GM19025 (cell line): ENCODE results near the gene ARRB2.
"Not testable (repeated sequence)": the region's sequence is repeated elsewhere in the genome, so short reads cannot be mapped to it uniquely, and the experiment has no call there.

Source experiments
- ATAC-seq: cut with Tn5 transposase; IDR thresholded peaks from one replicate; pipeline ENCODE4 v1.9.1; 2021; ENCODE audit warnings: mild to moderate bottlenecking, low read depth, moderate library complexity; ENCODE audit not compliant: unreplicated experiment

ARRB2 gene

DNA sequence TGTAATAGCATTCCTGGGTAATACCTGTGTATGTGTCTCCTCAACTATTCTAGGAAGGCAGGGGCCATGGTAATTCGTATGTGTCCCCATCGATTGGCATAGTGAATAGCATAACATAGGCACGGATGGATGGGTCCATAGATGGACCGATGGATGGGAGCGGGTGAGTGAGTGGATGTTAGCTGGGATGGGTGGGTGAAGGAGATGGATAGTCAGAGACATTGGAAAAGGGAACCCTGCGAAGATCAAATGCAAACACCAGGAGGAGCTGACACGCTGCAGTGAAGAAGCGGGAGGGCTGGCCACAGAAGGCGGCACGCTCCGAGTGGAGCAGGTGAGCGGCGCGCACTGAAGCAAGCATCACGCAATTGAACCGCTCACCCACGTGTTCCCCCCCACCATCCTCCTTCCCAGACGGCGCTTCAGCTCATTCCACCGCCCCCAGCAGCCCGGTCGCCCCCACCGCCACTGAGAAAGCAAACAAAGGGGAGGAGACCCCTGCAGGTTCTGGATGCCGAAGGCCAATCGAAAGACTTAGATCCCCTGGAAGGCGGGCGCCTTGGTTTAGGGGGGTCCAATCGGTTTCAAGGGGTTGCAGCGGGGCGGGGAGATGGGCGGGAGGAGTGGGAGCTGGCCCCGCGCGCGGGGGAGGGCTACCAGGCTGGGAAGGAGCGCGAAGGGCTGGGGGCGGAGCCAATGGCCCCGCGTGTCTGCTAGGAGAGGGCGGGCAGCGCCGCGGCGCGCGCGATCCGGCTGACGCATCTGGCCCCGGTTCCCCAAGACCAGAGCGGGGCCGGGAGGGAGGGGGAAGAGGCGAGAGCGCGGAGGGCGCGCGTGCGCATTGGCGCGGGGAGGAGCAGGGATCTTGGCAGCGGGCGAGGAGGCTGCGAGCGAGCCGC lies at the start of gene ARRB2:
Gene ARRB2, plus strand, starts transcription at position 839 of the 899 bp plus-strand sequence. CDS start 90 bp downstream, outside the sequence.
- peak; percentile 88 for ATAC-seq

DNA sequence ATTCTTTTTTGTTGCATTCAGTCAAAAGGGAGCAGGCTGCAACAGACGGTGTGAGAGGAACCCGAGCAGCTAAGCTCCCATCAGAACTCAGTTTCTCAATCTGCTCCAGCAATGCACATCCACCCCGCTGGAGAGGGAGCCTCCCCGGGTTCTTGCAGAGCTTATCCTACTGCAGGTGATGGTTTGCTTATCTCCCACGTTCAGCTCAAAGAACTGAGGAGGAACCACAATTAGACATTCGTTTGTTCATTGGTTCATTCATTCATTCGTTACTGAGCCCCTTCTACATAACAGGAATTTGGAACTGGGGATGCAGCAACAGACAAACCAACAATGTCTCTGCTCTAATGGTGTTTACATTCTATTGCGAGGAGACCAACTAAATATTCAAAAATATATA lies 46.7 kb upstream of the ARRB2 start:
- ATAC-seq, result no peak

- ATAC-seq, result no peak
These were observed 46.2 kb upstream of the ARRB2 start for GRCh38 chr17:4664230-4664629.

DNA sequence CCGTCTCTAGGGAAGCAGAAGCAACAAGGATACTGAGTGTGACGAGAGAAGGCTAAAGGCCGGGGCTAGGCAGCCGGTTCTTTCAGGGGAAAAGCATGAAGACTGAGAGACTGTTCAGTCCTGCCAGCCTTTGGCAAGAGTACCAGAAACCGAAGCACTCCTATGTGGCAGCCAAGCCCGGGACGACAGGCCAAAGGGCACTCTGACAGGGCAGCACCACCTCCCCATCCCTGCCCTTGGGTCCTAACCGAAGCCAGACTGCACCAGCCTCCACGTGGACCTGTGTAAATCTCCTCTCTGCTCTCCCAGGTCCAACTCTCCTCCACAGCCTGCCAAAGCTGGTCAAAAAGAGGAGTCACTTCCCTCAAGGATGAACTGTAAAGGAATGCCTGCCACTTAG lies 45.4 kb upstream of the ARRB2 start:
- no peak for ATAC-seq

- ATAC-seq, result no peak
These were observed 44.1 kb upstream of the ARRB2 start for GRCh38 chr17:4666296-4666695.

- no peak for ATAC-seq
These were observed 43.3 kb upstream of the ARRB2 start for GRCh38 chr17:4667166-4667565.

DNA sequence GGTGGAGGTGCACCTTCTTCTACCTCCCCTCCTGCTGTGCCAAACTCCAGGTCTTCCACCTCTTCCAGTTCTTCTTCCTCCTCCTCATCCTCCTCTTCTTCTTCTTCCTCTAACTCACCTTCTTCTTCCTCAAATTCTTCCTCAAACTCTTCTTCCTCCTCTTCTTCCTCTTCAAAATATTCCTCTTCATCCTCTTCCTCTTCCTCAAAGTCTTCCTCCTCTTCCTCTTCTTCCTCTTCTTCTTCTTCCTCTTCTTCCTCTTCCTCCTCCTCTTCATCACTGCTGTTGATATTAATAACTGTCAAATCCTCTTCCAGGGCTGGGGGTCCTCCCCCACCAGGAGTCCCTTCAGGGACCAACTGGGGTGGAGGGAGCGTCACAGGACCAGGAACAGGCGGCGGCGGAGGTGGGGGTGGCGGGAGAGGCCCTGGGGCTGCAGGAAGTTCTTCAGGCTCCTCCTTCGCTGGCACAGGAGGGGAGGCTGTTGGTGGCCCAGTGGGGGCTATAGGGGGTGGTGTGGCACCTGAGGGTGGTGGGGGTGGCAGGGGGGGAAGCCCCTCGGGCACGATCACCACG lies 38.3 kb upstream of the ARRB2 start:
- ATAC-seq, result no peak

DNA sequence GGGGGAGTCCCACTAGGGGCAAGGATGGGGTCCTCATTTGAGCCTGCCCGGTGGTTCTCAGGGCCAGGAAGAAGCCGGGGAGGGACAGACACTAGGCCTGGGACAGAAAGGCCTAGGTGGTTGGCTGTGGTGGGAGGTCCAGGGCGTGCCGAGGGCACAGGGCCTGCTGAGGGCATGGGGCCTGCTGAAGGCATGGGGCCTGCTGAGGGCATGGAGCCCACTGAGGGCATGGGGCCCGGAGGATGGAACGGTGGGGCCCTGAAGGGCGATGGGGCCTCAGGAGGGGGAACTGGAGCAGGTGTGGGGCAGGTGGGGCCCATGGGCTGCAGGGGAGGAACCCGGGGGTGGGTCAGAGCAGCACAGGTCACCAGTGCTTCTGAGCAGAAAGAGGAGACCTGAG lies 37.7 kb upstream of the ARRB2 start:
- ATAC-seq, result no peak

GRCh38 chr17:4673169-4673568 lies 37.3 kb upstream of the ARRB2 start:
- no peak for ATAC-seq

DNA sequence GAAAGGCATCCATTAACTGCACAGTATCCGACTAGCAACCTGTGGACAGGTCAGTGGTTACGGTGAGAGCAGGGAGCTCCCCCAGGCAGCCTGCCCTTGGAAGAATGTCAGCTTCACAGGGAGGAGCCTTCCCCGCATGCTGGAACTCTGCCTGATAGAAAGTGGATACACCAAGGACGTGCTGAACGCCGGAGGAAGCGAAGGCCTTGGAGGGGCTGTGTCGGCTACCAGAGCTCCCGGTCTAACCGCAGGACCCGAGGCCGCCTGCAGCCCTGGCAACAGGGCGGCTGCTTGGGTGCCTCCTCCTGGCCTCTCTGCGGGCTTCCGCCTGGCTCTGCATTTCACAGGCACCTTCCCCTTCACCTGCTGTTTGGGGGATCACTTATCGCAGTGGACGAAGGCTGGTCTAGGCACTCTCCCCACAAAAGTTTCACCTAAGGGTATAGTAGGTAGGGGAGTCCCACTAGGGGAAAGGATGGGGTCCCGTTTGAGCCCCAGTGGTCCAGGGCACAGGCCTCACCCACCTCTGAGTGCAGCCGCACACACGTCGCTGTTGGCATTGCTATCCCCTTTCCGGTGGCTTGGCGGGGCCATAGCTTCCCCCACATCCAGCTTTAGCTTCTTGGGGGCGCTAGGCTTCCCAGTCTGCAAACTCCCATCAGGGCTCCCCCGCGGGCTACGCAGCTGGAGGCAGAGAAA lies 36.3 kb upstream of the ARRB2 start:
- no peak for ATAC-seq

DNA sequence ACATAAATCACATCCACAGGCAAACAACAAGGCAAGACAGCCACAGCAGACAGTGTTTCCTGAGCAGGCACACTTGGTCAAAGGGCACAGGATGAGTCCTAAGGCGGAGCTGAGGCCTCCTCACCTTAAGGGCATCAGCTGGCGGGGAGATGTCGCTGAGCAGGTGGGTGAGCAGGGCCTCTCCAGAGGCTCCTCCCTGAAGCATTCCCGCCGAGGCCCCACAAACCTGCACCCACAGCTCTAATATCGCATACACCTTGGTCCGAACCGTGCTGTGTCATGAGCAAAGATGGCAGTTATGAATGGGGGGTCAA lies 35.8 kb upstream of the ARRB2 start:
- no peak for ATAC-seq

DNA sequence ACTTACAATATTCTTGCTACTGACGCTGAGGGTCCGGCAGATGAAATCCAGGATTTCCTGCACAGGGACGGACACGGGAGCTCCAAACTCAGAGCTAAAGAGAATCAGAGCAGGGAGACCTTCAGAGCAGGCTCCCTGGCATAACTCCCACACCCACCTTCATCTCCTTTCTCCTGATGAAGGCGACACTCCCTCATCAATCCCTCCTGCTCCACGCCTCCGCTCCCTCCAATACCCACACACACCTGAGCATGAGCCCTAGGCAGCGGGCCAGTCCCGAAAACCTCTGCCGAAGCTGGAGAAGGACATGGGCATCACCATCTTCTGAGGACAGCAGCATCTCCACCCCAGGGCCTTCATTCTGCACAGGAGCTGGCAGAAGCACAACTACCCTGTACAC lies 34.6 kb upstream of the ARRB2 start:
- ATAC-seq, result no peak

GRCh38 chr17:4676791-4677190 lies 33.6 kb upstream of the ARRB2 start:
- ATAC-seq, result no peak

- ATAC-seq, result no peak
These were observed 31.9 kb upstream of the ARRB2 start for GRCh38 chr17:4678448-4679026.

GRCh38 chr17:4679658-4680057 lies 30.8 kb upstream of the ARRB2 start:
- ATAC-seq, result no peak

- ATAC-seq, result not testable (repeated sequence)
These were observed 26.7 kb upstream of the ARRB2 start for GRCh38 chr17:4683739-4684138.

GRCh38 chr17:4689872-4690271 lies 20.6 kb upstream of the ARRB2 start:
- not testable (repeated sequence) for ATAC-seq

DNA sequence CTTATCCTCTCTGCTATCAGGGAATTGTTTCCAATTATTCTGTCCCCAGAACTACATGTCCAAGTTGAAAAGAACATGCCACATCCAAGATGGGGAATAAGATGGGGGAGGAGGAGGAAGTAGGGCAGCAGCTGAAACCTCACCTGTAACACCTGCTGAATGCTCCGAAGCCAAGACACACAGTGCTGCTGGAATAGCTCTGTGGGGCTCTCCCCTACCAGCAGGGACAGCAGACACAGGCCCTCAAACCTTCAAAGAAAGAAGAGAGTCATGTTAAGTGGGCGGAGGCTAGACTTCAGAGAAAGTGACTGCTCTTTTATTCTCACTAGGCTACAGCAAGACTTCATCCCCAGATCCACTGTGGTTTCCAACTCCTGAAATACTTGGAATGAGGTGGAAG lies 19.7 kb upstream of the ARRB2 start:
- no peak for ATAC-seq

- no peak for ATAC-seq
These were observed 18.7 kb upstream of the ARRB2 start for GRCh38 chr17:4691686-4692085.

- no peak for ATAC-seq
These were observed 17.0 kb upstream of the ARRB2 start for GRCh38 chr17:4693416-4693815.

DNA sequence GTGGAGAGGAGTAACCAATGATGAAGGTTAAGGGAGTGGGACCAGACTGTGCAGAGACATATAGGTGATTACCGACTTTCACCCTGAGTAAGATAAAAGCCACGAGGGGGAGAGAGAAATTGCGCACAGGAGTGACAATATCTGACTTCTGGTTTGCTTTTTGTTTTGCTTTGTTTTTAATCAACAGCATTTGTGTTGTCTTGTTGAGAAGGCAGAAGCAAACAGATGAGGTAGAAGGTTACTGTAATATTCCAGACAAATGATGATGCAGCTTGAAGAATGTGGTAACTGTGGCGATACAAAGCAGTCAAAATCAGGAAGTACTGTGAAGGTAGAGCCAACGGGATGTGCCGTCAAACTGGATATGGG lies 14.0 kb upstream of the ARRB2 start:
- ATAC-seq, result no peak
